ENCODE data around the gene IRX3.
A peak's percentile ranks its signal among the peaks of the same experiment; 100 is the strongest.
"Not testable (repeated sequence)": the region's sequence is repeated elsewhere in the genome, so short reads cannot be mapped to it uniquely, and the experiment has no call there.

The IRX3 gene

DNA sequence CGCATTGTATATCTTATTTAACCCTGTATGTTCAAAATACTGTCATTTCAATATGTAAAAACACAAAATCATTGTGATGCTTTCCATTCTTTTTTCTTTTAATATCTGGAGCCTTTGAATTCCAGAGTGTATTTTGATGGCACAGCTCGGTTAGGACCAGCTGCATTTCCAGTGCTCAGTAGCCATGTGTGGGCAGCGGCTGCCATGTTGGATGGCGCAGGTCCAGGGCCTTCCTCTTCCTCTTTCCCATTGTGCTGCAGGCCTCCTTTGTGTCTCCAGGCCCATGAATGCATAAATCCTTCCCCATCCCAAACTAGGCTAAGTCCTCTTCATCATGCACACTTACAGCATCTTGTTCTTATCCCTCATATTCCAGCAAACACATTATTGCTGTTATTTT, 13.0 kb downstream of the IRX3 start:
- DNase-seq, result no peak

DNA sequence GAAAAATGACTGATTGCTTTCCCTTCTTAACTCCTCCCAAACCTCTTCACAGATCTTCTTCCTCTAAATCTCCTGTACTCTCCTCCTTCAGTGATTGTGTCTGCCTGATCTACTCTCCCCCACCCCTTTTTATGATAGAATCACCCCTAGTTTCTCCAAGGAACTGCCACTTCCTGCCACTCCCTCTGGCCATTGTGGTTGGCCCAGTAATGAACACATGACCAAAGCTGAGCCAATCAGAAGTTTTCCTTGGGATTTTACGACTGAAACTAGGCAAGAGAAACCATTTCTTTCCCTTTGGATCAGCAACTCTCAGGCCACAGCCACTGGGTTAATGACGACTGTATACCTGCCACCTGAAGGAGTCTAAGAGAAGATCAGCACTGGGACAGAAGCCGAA, 15.9 kb downstream of the IRX3 start:
- DNase-seq, result no peak

DNA sequence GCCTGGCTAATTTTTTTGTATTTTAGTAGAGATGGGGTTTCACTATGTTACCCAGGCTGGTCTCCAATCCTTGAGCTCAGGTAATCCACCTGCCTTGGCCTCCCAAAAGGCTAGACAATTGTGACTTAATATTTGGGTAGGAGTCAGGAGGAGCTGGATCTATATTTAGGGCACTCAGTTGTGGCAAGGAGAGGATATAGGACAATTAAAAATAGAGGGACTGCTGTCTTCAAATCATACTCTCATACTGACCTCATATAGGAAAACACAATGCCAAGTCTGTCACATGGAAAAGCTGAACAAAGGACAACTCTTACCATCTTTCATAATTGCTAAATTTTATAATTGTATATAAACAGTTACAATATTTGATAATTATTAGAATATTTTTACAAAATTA, 17.1 kb downstream of the IRX3 start:
- DNase-seq, result no peak

DNA sequence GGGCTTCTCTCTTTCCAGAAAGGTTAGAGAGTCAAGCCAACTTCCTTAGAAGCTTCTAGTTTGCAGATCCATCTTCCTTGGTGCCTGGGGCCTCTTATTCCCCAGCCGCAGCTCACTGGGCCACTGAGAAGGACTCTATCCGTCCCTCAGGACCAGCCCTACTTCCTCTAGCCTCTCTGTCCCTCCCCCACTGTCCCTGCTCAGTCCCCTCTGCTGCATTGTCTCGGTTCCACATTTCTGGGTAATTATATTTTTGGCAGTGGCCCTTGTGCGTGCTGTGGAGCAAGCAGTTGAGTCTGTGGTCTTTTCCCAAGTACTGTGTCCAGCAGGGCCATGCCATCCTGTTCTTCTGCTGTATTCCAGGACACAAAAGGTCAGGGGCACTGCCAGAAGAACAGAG, 17.8 kb downstream of the IRX3 start:
- no peak for DNase-seq

DNA sequence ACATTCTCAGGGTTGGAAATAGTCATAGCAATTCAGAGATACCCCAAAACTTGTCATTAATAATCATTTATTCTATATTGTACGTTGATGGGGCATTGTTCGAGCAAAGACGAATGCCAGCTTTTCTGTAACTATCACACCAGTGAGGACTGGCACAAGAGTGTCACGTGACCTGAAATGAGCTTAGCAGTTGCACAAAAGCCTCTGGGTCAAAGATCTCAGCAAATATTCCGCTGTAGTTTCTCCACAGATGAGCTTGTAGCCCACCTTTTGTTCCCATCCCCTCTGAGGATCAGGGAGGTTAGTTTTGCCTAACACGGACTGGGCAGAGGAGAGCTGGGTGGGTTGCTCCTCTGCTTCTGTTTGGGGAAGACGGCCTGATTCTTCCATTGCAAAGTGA, 18.2 kb downstream of the IRX3 start:
- DNase-seq, result no peak

DNA sequence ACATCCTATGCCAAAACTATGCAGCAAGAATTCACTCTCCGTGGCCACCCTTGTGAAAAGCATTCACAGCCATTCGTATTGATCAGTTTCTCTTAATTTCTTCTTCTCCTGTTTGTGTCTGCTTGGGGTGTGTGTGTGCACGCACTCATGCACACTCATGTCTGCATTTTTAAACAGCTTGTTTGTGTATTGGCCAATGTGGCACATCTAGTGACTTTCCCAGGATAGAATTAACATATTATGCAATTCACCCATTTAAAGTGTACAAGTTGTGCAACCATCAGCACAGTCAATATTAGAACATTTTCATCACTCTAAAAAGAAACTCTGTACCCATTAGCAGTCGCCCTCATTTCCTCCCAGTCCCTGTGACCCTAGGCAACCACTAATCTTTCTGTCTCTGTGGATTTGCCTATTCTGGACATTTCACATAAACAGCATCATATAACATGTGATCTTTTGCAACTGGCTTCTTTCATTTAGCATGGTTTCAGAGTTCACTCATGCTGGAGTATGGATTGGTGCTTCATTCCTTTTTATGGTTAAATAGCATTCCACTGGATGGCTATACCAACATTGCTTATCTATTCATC, 20.1 kb downstream of the IRX3 start:
- DNase-seq, result no peak

DNA sequence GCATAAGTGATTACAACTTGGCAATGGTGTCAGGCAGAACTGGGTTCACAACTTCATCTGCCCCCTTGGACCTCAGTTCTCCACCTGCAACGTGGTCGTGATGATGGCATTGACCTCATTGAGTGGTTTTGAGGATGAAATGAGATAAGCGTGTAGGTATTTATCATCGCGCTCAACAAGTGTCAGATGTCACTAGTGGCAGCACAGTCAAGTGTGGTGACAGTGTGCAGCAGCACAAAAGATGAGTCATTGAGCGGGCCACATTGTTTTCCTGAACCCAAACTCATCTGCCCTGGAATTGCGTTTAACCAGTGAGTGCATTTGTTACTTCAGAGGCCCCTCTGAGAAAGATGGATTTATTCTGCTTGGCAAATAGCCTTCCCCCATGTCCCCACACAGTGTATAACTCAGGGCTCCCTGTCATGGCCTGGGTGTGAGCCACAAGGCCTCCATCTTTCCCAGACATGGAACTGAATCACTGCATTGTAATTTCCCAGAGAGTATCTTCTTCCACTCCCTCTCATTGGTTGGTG, 20.9 kb downstream of the IRX3 start:
- DNase-seq, result peak; percentile 1

DNA sequence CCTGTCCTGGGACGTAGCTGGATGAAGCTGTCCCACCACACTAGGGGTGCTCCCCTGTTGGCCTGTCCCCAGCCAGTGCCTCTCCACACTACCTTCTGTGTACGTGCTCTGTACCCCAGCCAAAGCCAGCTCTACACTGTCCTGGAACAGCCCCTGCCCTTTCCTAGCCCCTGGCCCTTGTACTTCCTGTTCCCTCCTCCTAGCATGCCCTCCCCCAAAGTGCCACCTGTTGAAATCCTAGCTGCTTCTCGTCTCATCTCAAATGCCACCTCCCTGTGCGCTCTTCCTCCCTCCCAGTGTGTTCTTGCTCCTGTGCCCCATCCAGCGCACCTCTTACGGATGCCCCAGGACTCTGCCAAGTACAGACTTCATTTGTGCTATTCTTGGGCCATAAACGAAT, 33.5 kb downstream of the IRX3 start:
- no peak for DNase-seq

DNA sequence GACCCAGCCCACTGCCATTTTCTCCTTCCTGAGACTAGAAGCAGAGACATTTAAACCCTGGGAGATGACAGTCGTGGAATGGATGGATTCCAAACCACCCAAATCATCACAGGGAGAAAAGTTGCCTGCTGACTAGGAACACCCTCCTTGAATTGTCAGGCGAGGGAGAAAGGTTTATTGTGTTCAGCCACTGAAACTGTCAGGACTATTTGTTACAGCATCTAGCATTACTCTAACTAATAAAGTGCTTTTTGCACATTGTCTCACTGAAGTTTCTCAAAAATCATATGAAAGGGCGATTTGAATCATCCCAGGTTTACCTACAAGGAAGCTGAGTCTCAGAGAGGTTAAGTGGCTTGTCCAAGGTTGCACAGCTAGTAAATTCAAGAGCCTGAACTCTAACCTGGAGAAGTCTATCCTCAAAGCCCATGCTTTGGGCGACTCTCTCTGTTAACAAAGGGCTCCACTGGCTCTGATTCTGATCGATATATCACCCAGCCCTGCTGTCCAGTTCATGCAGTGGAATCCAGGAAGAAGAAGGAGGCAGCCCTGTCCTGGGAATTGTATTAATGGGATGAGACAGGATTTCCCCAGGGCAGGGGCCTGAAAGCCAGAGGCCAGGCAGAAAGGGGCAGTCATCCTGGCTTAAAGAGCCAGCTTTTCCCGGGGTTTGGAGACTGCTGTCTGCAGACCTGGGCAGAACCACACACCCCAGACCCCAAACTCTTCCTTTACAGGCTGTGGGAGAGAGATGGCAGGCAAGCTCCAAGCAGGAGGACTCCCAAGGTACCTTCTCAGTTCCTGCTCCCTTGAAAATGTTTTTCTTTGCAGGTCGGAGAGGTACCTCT, 37.5 kb downstream of the IRX3 start:
- no peak for DNase-seq

DNA sequence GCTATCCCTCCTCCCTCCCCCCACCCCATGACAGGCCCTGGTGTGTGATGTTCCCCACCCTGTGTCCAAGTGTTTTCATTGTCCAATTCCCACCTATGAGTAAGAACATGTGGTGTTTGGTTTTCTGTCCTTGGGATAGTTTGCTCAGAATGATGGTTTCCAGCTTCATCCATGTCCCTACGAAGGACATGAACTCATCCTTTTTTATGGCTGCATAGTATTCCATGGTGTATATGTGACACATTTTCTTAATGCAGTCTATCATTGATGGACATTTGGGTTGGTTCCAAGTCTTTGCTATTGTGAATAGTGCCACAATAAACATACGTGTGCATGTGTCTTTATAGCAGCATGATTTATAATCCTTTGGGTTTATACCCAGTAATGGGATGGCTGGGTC, 38.9 kb downstream of the IRX3 start:
- DNase-seq, result not testable (repeated sequence)

DNA sequence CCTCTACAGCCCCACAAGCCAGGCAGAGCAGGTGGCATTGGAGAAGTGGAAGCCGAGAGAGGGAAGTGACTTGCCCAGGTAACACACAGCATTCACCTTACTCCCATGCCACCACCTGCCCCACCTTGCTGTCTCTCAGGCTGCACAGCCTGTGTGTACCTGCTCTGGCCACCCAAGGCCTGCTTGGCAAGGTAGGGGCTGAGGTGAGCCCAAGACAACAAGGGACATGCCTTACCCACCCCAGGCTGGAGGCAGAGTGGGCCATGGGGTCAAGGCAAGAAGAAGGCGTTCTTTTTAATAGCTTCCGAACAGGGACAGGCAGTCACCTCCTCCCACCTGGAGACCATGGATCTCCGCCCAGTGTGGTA, 40.1 kb downstream of the IRX3 start:
- DNase-seq, result no peak

DNA sequence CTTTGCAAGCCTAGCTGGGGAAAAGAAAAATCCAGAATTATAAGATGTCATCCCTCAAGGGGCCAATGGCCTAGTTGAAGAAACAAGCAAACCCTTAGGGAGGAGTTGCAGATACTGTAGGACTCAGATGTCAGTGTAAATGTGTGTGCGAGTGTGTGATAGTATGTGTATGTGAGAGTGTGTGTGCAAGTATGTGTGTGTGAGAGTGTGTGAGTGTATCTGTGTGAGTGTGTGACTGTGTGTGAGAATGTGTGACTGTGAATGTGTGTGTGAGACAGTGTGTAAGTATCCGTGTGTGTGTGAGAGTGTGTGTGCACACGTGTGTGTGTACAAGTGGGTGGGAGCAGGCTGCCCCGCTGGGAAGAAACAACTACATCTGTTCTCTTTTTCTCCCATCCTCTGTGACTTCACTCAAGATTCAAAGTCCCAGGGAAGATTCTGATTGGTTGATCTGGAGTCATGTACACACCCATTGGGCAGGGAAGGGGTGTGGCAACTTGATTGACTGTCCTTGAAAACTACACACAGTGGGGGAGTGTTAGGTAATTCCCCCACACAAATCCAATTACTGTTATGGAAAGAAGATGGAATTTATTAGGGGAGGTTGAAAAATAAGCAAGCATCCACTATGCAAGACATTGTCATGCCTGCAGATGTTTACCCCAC, 40.7 kb downstream of the IRX3 start:
- no peak for DNase-seq

DNA sequence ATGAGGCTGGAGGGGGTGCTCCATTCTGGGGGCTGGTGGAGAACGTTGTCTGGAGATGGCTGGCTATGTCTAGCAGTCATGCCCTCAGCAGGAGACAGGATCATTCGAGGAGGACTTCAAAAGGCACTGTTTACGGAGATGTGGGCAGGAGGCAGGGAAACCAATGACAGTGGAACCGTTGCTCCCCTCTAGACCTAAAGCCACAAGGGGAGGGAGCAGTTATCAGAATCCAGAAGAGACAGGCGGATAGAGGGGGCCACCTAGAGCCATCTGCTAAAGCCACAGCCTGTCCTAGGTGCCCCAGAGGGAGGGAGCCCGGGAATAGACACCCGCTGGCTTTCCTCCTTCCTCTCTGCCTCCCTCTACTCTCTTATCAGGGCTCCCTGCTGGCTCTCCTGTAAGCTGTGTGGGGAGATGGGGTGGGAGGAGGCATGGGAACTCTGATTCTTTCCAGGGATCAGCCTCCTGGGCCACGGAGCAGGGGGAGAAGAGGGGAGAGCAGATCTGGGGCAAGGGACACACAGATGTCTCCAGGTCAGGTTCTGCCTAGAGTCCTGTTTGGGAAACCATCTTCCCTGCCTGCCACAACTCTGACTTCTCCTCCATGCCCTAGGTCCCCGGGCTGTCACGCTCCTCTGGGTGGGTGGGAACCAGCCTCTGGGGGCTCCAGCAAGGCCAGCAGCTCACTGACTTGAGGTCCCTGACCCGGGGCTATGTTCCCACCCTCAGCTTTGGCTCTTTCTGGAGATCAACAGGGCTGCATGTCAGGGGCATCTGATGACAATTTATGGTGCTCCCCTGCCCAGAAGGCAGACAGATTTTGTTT, 42.3 kb downstream of the IRX3 start:
- DNase-seq, result no peak

DNA sequence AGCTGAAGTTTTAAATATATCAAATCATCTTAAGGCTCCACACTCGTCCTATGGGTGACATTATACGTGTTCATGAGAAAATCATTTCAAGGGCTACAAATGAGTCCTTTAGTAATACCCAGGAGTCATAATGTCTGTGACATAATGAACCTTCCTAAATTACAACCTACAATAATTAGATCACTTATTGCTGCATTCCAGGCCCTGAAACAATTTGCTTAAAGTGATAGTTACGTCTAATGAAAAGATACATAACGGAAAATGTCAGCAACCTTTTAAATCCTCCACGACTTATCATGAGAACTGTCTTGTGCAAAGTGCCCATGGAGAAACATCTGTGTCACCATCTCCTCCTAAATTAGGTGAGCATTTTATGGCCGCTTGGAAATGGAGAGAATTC, 43.4 kb downstream of the IRX3 start:
- DNase-seq, result no peak

DNA sequence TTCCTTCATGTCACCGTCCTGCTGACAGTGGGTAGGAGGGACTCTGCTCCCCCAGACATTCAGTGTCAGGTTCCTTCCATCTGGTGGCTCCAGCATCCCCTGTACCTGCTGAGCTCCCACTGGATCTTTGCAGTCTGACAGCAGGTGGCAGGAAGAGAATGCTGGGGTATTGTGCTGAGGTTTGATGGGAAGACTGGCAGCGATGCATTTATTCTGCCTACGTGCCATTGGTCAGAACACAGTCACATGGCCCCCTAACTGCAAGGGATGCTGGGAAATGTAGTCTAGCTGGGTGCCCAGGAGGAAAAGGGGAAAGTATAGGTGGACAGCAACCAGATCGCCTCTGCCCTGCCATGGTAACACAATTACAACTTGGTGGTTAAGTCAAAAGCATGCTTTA, 44.4 kb downstream of the IRX3 start:
- peak; percentile 11 for DNase-seq

DNA sequence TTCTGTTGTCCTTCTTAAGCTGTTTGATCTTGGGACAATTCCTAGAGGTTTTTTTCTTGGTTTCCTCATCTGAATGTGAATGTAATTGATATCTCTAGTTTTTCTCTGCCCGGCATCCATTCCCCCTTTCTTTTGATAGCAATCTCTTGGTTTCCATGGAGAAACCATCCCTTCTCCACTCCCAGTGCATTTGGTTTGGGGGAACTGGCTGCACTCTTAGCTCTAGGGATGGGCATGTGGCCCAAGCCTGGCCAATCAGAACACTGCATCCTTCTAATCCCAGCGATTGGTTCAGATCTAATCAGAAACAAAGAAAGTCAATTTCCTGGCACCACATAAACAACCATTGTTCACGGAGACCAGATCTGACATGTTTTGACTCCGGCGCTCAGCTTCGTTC, 45.1 kb downstream of the IRX3 start:
- DNase-seq, result no peak

DNA sequence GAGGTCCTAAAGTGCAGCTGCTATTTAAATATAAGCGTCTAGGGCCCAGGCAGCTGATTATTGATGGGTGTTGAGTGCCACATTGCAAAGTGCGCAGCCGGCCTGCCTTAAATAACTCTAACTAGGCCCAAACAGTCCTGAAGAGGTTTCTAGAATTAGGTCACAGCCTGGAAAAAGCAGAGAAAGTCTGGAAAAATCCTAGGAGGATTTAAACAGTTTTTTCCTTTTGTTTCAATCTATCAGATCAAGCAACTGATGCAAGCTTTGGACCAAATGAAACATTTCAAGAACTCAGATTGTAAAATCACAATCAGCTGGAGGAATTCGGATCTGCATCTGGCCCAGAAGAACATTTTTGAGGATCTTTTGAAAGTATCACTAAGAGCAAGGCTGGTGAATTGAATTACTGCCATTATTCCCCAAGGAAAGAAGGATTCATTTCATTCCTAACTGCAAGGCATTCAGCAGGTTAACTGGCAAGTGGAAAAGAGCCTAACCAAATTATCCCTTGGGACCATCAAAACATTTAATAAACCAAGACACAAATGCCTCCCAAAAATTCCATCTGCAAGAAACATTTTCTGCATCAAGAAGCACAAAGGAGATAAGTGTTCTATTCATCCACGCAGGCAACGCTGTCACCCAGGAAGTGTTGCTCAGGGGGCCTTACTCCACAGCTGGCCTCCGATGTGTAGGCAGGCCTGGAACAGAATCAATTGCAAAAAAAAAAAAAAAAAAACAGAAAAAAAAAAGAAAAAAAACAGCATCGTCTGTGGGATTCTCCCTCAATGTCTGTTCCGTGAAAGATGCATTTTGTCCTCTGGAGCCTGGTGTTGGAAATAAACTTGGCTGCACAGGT, 46.1 kb downstream of the IRX3 start:
- DNase-seq, result no peak

DNA sequence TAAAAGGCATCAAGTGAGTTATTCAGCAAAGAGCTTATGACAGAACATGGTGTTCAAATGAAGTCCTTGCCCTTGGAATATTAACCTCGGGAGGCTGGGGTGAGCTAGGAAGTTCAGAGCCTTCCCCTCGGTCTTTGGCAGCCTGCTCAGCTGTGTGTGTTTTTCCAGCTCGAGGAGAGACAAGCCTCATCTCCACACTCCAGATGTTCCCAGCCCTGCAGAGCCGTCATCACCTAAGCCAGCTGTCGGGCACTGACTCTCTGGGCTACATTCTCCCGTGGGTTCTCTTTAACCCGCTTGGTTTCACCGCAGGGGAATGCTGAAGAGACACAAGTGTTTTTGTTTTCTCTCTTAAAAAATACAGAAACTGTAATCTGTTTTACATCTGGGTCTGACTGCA, 47.1 kb downstream of the IRX3 start:
- no peak for DNase-seq

DNA sequence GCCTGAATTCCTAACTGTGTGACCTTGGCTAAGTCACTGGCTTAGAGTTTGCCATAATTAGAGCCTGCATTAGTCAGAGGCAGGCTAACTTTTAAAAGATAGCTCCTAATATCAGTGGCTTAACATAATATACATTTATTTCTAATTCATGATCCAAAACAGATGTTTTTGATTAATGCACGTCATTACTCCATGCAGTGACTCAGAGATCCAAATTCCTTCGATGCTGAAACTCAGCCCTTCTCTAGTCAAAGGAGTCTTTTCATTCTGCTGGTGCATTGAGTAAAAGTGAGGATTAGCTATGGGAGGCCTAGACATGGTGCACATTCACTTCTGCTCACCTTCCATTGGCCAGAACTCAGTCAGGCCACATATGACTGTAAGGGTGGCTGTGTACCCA, 49.8 kb downstream of the IRX3 start:
- no peak for DNase-seq

DNA sequence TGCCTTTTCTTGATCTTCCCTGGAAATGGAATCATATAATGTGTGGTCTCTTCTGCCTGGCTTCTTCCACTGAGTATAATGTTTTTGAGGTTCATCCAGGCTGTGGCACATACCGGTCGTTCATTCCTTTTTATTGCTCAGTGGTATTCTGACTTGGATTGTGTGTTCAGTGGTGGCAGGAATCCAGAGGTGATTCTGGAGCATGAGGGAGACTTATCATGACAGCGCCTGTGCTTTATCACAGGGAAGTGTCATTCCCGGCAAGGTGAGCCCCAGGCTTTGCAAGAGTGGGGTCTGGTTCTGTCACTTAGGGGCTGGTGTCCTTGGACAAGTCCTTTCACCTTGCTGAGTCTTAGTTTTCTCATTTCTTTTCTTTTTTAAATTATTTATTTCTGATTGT, 53.0 kb downstream of the IRX3 start:
- no peak for DNase-seq

Measured in DMS153 (cell line).